Pulmonary artery endothelial cell (primary cell): ENCODE results near the gene PLEKHG4B. TPM values are rescaled to one million over a fixed set of nuclear protein-coding genes. Genes with fewer than 3 reads are reported as not detected.
"Not testable (repeated sequence)": the region's sequence is repeated elsewhere in the genome, so short reads cannot be mapped to it uniquely, and the experiment has no call there.

Experiments
- DNase-seq: peaks from one replicate; pipeline ENCODE4 v3.0.0-alpha.2; 2011; ENCODE audit warnings: low read depth, low spot score
- total RNA-seq: library from RNA; depleted of rRNA; stranded (reverse); fragments of >200 nt; gene quantifications from 2 replicates; pipeline ENCODE4 v1.2.3, GENCODE V29; 2014

Gene PLEKHG4B
- not detected in 2 replicates for total RNA-seq

GRCh38 chr5:91556-92263 is at the start of gene PLEKHG4B:
Gene PLEKHG4B (plus strand): TSS chr5:92168. CDS start chr5:92232, 64 bp downstream.
- no peak for DNase-seq

- no peak for DNase-seq
These were observed 49.7 kb upstream of the PLEKHG4B start for GRCh38 chr5:42250-42649.

GRCh38 chr5:48192-48591 is 43.8 kb upstream of the PLEKHG4B start:
- DNase-seq = no peak

- not testable (repeated sequence) for DNase-seq
These were observed 42.4 kb upstream of the PLEKHG4B start for GRCh38 chr5:49530-49929.

- DNase-seq = no peak
These were observed 41.9 kb upstream of the PLEKHG4B start for GRCh38 chr5:49953-50544.

GRCh38 chr5:50724-51499 is 41.1 kb upstream of the PLEKHG4B start:
- no peak for DNase-seq

- DNase-seq = no peak
These were observed 40.5 kb upstream of the PLEKHG4B start for GRCh38 chr5:51500-51823.

GRCh38 chr5:53381-54174 is 38.4 kb upstream of the PLEKHG4B start:
- no peak for DNase-seq

GRCh38 chr5:54175-54730 is 37.7 kb upstream of the PLEKHG4B start:
- no peak for DNase-seq

GRCh38 chr5:54876-55569 is 36.9 kb upstream of the PLEKHG4B start:
- DNase-seq = no peak

GRCh38 chr5:56561-57290 is 35.2 kb upstream of the PLEKHG4B start:
- no peak for DNase-seq

GRCh38 chr5:60250-60649 is 31.7 kb upstream of the PLEKHG4B start:
- DNase-seq = not testable (repeated sequence)

GRCh38 chr5:70440-70839 is 21.5 kb upstream of the PLEKHG4B start:
- no peak for DNase-seq

GRCh38 chr5:72316-73180 is 19.4 kb upstream of the PLEKHG4B start:
- DNase-seq = not testable (repeated sequence)

- not testable (repeated sequence) for DNase-seq
These were observed 18.9 kb upstream of the PLEKHG4B start for GRCh38 chr5:73181-73447.

- no peak for DNase-seq
These were observed 18.0 kb upstream of the PLEKHG4B start for GRCh38 chr5:73768-74502.

- DNase-seq = no peak
These were observed 17.4 kb upstream of the PLEKHG4B start for GRCh38 chr5:74503-75109.
